GM21619 (cell line): ENCODE data around the gene CBLB.

Source experiments
- ATAC-seq: cut with Tn5 transposase; IDR thresholded peaks from one replicate; pipeline ENCODE4 v1.9.1; 2021; ENCODE audit not compliant: unreplicated experiment

CBLB gene

DNA sequence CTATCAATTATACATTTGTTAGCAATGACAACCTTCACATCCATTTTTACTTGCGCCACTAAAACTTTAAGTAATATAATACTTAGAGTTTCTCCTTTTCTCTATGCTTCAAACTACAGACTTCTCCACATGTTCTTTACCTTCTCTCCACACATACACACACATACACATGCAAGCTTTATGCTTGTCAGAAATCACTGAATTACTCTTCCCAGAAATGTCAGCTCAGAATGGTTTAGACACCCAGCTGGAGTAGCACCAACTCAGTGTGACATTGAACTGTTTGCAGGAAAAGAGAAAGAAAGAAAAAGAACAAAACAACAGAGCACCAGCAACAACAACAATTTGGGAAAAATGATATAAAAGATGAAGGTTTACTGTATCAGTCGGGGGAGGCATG, 20.9 kb downstream of the CBLB start:
- no peak for ATAC-seq

DNA sequence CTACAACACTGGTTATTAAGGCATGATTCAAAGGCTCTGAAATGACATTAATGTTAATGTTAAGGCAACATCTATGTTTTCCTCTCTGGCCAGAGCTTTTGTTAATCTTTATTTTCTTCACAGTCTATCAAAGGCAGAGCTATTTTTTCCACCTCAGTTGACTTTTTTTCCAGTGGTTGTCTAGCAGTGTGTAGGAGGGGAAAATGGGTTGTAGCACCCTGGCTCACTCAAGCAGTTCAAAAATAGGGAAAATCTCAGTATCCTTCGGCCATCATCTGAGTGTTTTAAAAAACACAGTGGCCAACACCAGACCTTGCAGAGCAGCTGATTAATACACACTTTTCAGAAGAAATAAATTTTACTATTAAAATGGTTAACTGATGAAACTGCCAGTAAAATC, 21.4 kb downstream of the CBLB start:
- no peak for ATAC-seq

GRCh38 chr3:105846809-105847208, 22.0 kb downstream of the CBLB start:
- no peak for ATAC-seq

DNA sequence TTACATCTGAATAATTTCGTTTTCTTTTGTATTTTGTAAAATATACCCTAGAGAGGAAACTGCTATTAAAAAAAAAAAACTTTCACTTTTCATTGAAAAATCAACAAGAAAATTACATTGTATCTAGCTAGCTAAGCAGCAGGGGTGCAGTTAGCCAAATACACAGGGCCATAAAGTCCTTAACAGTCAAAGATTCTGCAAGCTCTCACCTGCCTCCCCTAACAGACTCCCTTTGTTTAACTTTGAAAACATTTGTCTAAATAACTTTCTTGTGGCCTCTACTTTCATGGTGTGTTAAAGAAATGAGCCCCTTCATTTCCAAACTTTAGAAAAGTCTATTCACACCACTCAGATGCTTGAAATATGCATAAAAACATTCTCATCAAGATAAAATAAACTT, 23.3 kb downstream of the CBLB start:
- no peak for ATAC-seq

GRCh38 chr3:105844704-105845103, 24.1 kb downstream of the CBLB start:
- no peak for ATAC-seq

- ATAC-seq: no peak
Measured at GRCh38 chr3:105843994-105844393, 24.8 kb downstream of the CBLB start.

GRCh38 chr3:105842943-105843342, 25.9 kb downstream of the CBLB start:
- no peak for ATAC-seq

DNA sequence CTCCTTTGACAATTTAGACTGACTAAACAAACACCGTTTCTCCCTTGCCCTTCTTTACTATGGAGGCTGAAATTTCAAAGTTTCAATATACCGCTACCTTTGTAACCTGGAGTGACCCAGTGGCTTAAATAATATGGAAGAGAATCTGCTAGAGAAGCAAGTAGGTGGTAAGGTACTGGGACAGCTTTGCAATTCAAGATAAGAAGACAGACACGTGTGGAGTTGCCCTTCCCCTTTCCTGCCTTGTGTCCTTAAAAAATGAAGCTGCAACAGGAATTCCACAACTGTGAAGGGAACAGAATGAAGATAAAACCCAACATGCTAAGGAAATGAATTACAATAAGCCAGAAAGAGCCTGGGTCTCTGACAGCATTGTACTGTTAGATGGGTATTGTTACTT, 26.4 kb downstream of the CBLB start:
- no peak for ATAC-seq

DNA sequence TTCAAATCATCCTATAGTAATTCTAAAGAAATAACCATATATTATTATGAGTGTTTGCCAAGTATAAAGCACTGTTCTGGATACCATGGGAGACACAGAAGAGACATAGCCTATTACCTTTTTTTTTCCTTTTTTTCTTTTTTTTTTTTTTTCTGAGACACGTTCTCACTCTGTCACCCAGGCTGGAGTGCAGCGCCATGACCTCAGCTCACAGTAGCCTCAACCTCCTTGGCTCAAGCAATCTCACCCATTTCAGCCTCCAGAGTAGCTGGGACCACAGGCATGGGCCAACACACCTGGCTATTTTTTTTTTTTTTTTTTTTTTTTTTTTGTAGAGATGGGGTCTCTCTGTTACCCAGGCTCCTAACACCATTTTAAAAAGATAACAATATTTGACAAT, 30.9 kb downstream of the CBLB start:
- ATAC-seq: no peak

DNA sequence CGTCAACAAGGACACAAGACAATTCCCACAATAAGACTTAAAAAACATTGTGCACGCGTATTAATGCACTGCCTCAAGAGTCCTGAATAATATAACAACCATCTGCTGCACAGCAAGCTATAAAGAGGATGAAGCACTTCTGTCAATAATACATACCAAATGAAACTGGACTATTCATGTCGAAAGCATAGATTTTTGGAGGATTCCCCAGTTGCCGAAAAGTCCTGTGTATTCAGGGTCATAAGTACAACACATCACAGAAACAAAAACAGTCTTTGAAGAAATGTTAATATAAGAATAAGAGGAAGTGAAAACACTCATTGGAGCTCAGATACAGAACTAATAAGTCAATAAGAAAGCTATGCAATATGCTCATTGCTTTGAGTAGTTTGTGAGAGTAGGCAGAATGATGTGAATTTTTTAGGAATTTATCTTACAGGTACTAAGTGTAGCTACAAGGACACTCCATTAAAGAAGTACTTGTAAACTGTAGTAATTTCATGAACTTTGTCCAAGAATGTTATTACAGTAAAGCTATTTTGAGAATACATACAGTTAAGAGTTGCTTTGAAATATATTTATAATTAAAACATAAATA, 31.6 kb downstream of the CBLB start:
- ATAC-seq: peak; percentile 93

GRCh38 chr3:105836533-105836932, 32.3 kb downstream of the CBLB start:
- peak; percentile 41 for ATAC-seq

DNA sequence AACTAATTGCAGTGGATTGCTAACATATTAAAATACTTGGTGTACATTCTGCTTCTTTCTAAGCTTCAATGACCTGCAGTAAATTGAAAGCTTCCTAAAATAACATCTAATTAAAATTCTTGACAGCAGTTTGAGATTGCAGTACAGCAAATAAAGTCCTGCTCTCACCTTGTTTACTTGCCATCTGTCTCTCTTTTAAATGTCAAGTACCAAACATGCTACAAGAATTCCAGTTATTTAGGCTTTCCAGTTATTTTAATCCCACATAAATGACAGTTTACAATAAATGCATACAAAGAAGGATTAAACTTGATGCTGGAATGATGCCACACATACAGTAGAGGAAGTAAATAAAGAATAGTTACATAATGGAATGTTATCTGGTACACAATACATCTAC, 33.2 kb downstream of the CBLB start:
- no peak for ATAC-seq

DNA sequence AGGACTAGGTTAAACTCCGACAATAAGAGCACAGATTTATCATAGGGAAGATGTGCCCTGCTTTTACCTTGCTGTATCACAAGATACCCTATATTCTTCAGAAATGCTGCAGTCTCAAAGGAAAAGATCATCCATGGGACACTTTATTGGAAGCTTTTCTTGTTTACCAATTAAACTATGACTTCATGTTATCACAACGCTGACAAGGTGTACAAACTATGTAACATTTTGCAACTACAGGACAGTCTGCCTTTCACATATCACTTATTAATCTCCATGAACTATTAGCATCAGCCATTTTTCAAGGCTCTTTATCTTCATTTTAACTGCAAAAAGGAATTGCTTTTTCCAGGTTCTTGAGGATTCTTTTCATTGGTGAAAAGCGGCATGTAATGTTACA, 34.0 kb downstream of the CBLB start:
- no peak for ATAC-seq

DNA sequence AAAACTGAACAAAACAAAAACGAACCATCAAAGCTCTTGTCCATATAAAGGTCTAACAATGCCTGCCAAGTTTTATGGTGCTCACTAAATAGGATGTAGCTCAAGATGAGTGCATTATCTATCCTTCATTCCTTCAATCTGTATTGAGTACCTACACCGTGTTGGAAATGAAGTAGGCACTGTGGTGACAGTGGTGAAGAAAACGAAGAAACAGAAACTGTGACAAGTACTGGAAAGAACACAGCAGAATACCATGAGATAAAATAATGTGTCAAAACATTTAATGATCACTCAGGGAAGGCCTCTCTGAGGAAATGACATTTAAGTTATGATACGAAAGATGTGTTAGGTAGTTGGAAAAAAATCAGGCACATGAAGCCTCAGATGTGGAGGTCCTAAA, 36.2 kb downstream of the CBLB start:
- no peak for ATAC-seq

DNA sequence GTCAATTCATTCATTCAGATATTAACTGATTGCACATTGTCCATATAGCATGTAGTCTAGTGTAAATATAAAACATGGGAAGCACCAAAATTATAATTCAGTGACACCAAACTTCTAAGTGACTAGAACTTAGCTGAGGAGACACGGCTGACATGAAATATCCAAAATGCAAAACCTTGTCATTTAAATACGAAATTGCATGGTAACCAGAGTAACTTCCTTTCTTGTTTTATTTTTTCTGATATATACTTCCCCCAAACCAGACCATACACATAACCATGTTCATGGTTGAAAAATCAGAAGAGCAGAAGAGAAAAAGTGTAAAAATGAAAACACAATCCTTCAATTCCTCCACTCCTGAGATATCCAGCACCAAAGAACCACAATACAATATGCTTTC, 38.0 kb downstream of the CBLB start:
- no peak for ATAC-seq

DNA sequence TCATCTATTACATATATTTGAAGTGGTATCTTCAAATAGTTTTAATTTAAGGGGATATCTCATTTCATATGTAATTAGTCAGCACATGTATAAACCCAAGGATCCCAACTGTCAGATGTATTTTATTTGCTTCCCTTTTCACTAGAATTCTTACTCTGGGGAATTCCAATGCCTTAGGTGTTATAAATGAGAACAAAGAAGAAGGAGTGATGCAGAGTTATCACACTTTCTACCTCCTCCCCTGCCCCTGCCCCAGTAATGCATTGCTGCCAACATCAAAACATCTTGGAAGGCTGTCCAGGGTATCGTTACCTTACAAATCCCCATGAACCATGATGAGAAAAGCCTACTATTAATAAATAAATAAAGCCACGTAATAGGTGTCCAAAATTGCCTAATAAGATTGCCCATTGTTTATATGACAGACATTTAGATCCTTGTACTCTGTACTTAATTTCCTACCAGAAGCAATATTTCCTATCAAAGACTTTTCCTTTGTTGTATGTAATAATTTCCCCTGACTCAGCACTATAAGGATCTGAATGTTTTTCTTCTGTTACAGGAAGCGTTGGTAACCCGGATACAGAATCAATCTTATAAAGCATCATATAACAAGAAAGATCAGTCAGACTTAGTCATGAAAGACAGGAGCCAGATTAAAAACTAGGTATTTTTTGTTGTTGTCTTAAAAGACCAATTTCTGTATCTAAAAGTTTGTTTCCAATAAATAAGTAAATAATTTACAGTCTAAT, 38.8 kb downstream of the CBLB start:
- no peak for ATAC-seq

DNA sequence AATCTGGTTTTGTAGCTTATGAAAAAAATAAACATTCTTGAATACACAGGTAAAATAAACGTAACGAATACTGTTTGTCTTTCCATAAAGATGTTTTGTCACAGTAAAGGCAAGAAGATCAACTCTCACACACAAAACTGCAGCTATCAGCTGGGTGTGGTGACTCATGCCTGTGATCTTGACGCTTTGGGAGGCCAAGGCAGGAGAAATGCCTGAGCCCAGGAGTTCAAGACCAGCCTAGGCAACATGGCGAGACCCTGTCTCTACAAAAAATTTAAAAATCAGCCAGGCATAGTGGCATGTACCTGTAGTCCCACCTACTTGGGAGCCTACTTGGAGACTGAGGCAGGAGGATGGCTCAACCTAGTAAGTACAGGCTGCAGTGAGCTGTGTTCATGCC, 39.6 kb downstream of the CBLB start:
- ATAC-seq: no peak

DNA sequence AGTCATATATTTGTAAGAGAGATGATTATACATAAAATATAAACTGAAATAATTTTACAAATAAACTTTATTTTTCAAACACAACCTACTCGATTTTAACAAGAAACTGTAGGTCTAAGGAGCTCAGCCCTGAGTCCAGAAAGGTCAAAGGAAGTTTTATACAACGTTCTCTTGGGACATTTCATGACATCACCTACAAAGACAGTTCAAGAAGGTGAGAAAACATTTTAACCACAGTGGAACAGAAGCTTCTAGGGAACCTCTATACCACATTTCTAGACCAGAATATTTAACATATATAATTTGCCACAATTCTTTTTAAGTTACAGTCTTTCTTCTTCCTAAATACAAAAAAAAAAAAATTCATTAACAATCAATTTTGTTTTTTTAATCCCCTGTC, 40.1 kb downstream of the CBLB start:
- ATAC-seq: peak; percentile 49

- ATAC-seq: no peak
Measured at GRCh38 chr3:105827959-105828358, 40.9 kb downstream of the CBLB start.

GRCh38 chr3:105826778-105827634, 41.8 kb downstream of the CBLB start:
- ATAC-seq: no peak

DNA sequence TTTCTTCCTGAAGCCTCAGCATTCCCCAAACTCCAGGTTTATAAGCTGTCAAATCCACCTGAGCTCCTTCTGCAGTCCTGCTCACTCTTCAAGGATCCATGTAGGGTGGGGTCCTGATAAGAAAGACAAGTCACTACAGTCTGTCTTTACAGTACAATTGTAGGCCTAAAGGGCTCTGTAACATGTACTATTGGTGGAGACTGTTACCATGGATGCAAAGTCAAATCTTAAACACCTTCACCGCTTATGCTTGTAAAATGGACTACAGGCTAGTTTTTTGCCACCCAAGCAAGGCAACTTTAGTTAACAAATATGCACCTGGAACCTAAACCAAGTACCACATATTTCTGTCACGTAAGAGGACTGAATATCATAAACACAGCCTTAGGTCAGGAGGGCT, 44.7 kb downstream of the CBLB start:
- no peak for ATAC-seq
